Omental fat pad (tissue), 4 donors: ENCODE results near the gene SPECC1L. TPM values are rescaled to one million over a fixed set of nuclear protein-coding genes. Genes with fewer than 3 reads are reported as not detected.
"Not testable (repeated sequence)": the region's sequence is repeated elsewhere in the genome, so short reads cannot be mapped to it uniquely, and the experiment has no call there.

Experiments
- ATAC-seq: fragments of 150-250 bp; one replicate; pipeline ENCODE4 v1.9.1; 2016; ENCODE audit warnings: mild to moderate bottlenecking, moderate library complexity; ENCODE audit not compliant: low FRiP score
- DNase-seq: peaks from one replicate; pipeline ENCODE4 v3.0.0-alpha.2; 2019; ENCODE audit warnings: low spot score
- CTCF ChIP-seq, 3 donors: fragments of 450-650 bp; IDR thresholded peaks; one replicate each; pipeline ENCODE4 v1.5.1; 2016 to 2017; ENCODE audit warnings: antibody characterized with exemption in 3 of 3, mild to moderate bottlenecking in 3 of 3, moderate library complexity in 2 of 3
- total RNA-seq, 4 donors: library from RNA; depleted of rRNA; stranded (reverse); fragments of >200 nt; gene quantifications; one replicate each; pipeline ENCODE4 v1.1.0, GENCODE V29; 2016

The SPECC1L gene
- total RNA-seq, 4 donors from 2014 or later = 31.3 to 44.9 (median 35.6) TPM

GRCh38 chr22:24240381-24240780, 30.2 kb upstream of the SPECC1L start:
- TF ChIP-seq CTCF (IDR thresholded peaks at IDR 0.05) = no peak
- ATAC-seq = no peak
- no peak for DNase-seq

- DNase-seq, ATAC-seq: not testable (repeated sequence)
Observed at GRCh38 chr22:24240985-24241692, 29.5 kb upstream of the SPECC1L start.

GRCh38 chr22:24243417-24243816, 27.2 kb upstream of the SPECC1L start:
- ATAC-seq = peak; percentile 26
- not testable (repeated sequence) for DNase-seq

- ATAC-seq (peak; percentile 55), DNase-seq (no peak)
- TF ChIP-seq CTCF (IDR thresholded peaks at IDR 0.05) = no peak
Observed at GRCh38 chr22:24244144-24244787, 26.4 kb upstream of the SPECC1L start.

- DNase-seq = not testable (repeated sequence)
Observed at GRCh38 chr22:24245030-24245431, 25.6 kb upstream of the SPECC1L start, which contains the start of gene GGT5. Gene GGT5, minus strand, starts transcription at chr22:24245082. Its CDS starts 357 bp downstream, at chr22:24244725.

DNA sequence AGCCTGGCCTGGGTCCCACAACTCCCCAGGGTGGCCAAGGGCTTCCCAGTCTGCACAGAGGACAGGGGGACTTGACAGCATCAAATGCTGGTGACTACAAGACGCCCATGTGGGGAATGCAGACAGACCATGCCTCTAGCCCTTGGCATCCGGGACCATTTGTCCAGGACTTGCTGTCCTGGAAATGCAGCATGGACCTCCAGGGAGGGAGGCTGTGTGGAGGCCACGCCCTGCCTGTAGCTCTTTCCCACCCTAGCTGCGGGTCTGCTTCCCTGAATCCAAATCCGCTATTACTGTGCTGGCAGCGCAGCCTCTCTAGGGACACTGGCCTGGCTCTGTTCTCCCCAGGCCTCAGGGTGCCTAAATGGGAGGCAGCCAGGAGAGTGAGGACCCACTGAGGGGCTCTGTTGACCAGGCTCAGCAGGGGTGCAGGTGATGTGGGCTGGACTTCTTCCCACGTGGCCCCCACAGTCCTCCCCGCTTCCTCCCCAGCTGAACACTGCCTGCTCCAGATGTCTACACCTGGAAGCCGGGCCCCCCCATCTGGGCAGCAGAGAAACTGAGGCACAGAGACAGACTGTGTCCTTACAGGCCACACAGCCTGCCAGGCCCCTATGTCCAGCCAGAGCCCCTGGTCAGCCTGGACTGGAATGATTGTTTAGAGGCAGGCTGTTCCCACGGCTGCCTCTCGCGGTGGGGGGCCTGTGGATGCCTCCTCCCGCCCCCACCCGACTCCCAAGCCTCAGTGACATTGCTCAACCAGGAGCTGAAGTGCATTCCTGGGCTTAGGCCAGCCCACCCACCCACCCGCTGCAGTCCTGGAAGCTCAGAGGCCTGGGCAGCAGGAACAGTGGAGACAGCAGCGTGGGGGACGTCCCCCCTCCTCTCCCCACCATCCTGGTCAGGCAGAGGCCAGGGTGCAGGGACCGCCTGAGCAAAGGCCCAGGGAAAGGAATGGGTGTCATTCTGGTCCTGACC, 24.8 kb upstream of the SPECC1L start:
- not testable (repeated sequence) for ATAC-seq, DNase-seq

More at GRCh38 chr22:24245030-24245431, 25.6 kb upstream of the SPECC1L start, which contains the start of gene GGT5:
- ATAC-seq = not testable (repeated sequence)

DNA sequence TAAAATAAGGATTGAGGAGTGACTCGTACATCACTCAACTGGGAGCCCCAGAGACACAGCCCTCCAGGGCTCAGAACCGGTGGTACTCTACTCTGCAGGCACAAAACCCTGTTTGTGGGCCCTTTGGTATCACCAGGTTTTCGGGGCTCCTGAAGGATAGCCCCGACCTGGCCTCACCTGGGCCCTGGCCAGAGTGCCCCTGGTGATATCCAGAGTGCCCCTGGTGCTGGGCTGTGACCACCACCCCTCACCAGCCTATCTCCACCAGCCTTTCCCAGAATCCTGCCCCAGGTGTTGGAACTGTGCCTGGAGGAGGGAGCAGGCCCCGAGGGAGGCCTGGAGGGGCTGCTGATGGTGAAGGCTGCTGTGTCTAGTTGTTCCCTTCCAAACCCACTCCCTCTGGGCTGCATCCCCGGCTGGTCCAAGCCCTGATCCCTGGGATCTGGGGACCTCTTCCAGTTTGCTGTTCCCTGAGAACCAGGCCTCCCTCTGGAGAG, 23.6 kb upstream of the SPECC1L start:
- peak; percentile 42 for ATAC-seq
- TF ChIP-seq CTCF (IDR thresholded peaks at IDR 0.05) = no peak
- no peak for DNase-seq

- peak; percentile 80 for DNase-seq
- ATAC-seq = peak; percentile 99
Observed at GRCh38 chr22:24247564-24248344, 22.9 kb upstream of the SPECC1L start.

DNA sequence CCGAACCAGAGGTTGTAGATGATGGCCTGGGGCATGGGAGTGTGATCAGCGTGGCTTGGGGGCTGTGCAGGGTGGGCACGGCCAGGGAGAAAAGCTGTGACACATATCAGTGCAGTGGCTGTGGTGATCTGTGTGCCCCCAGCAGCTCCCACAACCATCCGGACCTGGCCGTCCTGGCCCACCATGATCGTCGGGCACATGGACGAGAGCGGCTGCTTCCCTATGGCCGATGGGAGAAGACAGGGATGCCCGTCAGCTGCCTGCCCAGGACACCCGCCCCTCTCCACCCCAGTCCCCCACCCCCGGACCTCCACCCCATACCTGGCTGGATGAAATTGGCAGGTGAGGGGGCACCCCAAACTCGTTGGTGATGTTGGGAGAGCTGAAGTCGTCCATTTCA, 22.0 kb upstream of the SPECC1L start:
- not testable (repeated sequence) for DNase-seq

More at GRCh38 chr22:24247564-24248344, 22.9 kb upstream of the SPECC1L start:
- peak in 2 of 3 donors; percentile 72 to 89 for TF ChIP-seq CTCF (IDR thresholded peaks at IDR 0.05)

GRCh38 chr22:24249413-24249812, 21.2 kb upstream of the SPECC1L start:
- not testable (repeated sequence) for ATAC-seq, DNase-seq

More for the DNA sequence above, 22.0 kb upstream of the SPECC1L start:
- not testable (repeated sequence) for ATAC-seq

DNA sequence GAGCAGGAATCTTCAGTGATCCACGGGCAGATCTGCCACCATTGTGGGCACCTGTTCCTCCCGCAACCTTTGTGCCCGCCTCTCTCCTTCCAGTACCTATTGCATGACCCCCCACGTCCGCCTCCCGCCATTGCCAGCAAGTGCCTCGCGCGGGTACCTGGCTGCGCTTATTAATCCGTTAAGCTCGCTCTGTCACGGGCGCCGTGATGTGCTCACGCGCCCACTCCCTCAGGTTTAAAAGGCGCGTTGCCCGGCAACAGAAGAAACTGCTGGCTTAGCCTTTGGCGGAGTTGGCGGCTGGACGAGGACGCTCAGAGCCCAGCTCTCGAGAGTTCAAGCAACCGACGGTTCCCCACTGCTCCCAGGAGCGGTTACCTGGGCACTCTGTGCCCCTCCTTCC, 19.3 kb upstream of the SPECC1L start:
- ATAC-seq, DNase-seq: not testable (repeated sequence)

GRCh38 chr22:24253126-24253525, 17.5 kb upstream of the SPECC1L start:
- not testable (repeated sequence) for ATAC-seq, DNase-seq
